Medulla oblongata (tissue), 1 donor: ENCODE measurements around the gene AKTIP.

Experiments
- DNase-seq: peaks from one replicate; pipeline ENCODE4 v3.0.0-alpha.2; 2015; ENCODE audit errors: extremely low spot score

Gene AKTIP

DNA sequence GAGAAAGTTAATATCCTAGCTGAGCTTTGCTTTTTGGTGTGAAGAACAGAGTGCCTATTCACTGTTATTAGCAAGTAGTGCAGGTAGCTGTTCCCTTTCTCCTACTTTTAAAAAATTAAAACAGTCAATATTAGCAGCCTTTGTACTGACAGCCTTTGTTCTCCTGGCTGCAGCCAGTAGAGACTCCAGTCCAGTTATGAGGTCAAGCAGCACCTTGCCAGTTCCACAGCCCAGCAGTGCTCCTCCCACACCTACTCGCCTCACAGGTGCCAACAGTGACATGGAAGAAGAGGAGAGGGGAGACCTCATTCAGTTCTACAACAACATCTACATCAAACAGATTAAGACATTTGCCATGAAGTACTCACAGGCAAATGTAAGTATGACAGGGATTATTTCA is 22.6 kb downstream of the AKTIP start:
- no peak for DNase-seq

DNA sequence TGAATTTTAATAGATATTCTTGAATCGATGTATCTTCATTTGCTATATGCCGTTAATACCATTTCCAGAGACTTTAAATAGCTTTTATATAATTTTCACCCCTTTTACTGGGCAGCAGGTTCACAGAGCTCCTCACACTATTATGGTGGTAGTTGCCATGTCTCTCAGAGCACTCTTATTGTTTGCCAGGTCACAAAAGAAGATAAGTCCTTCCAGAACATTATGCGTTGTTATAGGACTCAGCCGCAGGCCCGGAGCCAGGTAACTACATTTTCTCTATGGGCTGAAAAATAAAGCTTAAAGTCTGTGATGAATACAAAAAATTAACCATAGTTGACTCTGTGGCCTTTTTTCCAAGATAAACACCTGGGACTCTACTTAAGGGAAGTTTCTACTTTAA is 24.0 kb downstream of the AKTIP start:
- no peak for DNase-seq

DNA sequence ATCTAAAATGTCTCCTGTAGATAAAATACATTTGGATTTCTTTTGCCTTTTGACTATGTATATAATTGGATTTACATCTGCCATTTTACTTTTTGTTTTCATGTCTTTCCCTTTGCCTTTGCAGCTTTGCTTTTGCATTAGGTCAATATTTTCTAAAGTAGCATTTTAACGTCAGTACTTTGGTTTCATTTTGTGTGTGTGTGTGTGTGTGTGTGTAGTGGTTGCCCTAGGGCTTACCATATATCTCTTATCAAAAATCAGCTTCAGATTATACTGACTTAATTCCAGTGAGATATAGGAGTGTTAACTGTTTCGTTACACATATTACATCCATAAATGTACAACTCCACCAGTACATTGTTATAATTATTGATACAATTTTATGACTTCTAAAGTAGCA is 26.1 kb downstream of the AKTIP start:
- no peak for DNase-seq

DNA sequence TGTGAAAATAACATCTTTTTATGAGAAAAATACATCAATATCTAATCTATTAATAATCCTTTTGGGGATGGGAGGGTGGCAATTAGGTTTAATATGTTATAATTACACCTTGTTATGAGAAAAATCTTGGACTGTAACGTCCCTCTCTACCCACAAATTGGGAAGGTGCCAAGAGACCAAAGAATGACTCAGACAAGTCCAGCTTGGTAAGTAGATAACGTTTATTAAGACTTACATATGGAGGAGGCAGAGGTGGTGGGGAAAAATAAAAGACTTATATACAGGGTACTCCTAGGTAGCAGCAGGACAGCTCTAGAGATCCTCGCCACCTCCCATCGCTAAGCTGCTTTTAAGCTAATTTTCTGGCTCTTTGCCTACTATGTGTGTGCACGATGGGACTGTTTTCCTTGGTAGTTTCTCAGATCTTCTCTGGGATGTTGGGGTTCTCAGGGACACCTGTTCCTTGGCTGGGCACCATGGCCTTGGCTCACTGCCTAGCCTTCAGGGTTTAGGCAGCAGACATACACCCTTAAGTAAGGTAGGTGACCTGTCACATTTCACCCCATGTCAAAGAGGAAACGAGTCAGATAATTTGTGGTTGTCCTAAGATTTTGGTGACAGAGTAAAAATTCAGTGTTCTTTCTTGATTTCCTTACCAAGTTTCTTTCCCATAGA is 37.3 kb downstream of the AKTIP start:
- no peak for DNase-seq

DNA sequence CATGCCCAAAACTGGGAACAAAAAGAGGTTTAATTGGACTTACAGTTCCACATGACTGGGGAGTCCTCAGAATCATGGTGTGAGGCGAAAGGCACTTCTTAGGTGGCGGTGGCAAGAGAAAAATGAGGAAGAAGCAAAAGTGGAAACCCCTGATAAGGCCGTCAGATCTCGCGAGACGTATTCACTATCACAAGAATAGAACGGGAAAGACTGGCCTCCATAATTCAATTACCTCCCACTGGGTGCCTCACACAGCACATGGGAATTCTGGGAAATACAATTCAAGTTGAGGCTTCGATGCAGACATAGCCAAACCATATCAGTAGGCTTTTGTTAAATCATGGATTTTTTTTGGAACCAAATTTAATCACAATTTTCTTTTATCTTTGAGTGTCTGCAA is 44.4 kb downstream of the AKTIP start:
- no peak for DNase-seq

DNA sequence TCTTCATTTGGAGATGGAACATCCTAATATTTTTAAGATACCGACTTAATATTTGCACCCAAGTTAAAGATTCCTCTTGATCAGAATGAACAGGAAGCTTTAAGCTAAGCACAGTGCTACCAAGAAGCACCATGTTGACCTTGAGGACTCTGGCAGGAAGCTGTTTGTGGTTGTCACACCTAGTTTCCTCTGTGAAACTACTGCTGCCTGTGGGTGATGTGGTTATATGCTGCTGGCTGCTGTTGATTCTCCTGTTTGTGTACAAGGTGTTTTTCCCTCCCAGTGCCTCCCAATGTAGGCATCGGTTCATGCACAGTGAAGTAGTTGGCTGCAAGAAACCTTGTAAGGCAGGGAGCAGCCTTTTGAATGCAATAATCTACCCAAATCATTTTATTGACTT is 45.3 kb downstream of the AKTIP start:
- no peak for DNase-seq

DNA sequence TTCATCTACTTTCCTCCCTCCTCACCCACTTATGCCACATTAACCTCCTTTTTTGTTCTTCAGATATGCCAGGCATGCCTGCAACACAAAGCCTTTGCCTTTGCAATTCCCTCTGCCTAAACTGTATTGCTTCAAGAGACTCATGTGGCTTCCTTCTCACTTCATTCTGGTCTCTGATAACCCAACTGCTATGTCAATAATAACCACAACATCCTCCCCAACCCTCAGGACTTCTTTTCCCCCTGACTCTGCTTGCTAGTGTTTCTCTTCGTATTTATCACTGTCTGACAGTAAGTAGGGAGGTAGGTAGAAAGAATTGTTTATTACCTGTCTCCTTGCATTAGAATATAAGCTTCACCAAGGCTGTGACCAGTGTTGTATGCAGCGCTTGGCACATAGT is 46.4 kb downstream of the AKTIP start:
- no peak for DNase-seq

DNA sequence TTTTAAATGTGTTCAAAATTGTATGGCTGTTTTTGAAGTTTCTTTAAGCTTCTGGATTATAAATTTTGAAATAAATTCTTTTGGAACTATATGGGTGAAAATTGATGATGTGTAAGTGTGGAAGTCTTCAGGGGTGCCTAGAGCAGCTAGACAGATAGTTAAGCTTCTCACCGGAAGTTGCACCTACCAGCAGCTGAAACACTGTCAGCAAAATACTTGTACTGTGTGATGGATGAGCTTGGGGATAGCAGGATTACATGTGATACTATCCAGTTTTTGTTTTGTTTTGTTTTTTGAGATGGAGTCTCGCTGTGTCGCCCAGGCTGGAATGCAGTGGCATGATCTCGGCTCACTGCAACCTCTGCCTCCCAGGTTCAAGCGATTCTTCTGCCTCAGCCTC is 49.1 kb downstream of the AKTIP start:
- DNase-seq = no peak

DNA sequence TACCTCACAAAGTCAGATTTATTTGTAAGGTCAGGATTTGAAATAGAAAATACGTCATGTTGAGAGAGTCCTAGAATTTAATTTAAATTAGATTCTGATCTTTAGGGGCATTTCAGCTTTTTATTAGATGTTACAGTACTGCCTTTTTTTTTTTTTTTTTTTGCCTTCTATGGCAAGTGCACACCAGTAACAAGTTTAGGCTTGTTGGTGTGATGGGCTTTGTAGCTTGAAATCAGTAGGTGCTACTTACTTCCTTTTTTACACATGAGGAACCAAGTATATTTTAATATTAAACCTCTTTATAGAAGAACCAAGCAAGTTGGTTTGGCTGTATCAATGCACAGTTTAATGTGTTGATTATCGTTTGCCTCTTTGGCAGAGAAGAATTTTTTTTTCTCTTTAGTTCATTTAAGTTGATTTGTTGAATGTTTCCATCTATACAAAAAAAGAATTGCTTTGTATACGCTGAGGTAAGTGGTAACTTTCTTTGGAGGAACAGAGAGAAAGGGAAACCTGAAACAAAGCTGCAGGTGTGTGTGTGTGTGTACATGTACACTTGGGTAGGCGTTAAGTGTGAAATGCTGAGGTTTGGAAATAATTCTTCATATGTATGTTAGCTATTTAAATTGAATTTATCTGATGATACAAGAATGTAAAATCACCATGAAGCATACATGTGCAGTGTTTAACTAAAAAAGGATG is 53.0 kb downstream of the AKTIP start:
- DNase-seq = no peak

DNA sequence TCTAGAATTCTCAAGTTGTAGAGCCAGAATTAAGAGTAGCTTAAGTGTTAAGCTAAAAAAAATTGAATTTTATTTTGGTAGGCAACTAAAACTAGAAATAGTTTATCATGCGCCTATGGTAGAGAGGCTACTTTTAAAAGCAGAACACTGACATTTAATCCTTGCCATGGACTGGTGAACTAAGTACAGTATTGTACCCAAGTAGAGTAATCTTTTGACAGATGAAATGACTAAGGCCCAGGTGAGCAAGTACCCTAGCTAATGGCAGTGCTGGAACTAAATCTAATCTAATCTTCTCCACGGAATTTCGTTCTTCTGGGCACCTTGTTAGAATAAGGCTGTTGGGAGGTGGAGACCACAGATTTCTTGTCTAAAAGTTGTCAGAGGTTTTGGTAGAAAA is 56.9 kb downstream of the AKTIP start:
- DNase-seq = no peak

DNA sequence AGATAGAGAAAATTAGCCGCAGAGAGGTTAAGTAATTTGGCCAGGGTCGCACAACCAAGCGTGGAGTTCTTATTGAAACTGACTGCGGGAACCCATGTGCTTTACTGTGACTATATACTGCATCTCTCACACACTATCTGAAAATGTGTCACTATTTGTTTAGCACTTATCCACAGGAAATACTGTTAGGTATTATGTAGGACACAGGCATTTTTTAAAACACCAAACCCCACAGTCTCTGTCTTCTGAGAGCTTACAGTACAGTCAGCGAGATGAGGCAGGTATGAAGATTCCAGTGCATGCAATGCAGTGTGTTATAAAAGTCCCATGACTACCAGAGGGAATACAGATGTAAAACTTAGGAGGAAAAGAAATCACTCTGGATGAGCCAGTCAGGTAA is 57.5 kb downstream of the AKTIP start:
- DNase-seq = no peak
